Thyroid gland (tissue), 4 donors: Measurements from ENCODE around the gene TMEFF2.

Source experiments
- CTCF ChIP-seq, 6 experiments: fragments of 200-600 bp in 3 of 6; fragments of 450-650 bp in 3 of 6; sonication (generic) in 3 of 6; IDR thresholded peaks; one replicate each; pipeline ENCODE4 v1.5.1; 2016 to 2019; ENCODE audit warnings: antibody characterized with exemption in 6 of 6, mild to moderate bottlenecking in 2 of 6, inconsistent platforms in 1 of 6, moderate library complexity in 1 of 6
- POLR2A ChIP-seq, 2 donors: fragments of 450-650 bp; IDR thresholded peaks; one replicate each; pipeline ENCODE4 v1.6.1; 2017; ENCODE audit warnings: antibody characterized with exemption in 2 of 2, mild to moderate bottlenecking in 2 of 2, moderate library complexity in 1 of 2

- no peak for TF ChIP-seq CTCF (IDR thresholded peaks at IDR 0.05)
- no peak for TF ChIP-seq POLR2A (IDR thresholded peaks at IDR 0.05)
Measured at GRCh38 chr2:192090911-192091310, 103.8 kb downstream of the TMEFF2 start.
